Body of pancreas (tissue), 4 donors: ENCODE measurements around the gene FOXI2.

Source experiments
- POLR2A ChIP-seq, 3 donors: fragments of 450-650 bp; IDR thresholded peaks; one replicate each; pipeline ENCODE4 v1.6.1; 2016; ENCODE audit warnings: antibody characterized with exemption in 3 of 3, mild to moderate bottlenecking in 2 of 3
- TF ChIP-seq, protein P1 (sequence below), 7 experiments: fragments of 450-650 bp in 4 of 7; fragments of 200-600 bp in 3 of 7; sonication (generic) in 3 of 7; IDR thresholded peaks; one replicate each; pipeline ENCODE4 v1.5.1; 2016 to 2019; ENCODE audit warnings: antibody characterized with exemption in 7 of 7

- no peak for TF ChIP-seq POLR2A (IDR thresholded peaks at IDR 0.05)
- TF ChIP-seq, protein P1, sequence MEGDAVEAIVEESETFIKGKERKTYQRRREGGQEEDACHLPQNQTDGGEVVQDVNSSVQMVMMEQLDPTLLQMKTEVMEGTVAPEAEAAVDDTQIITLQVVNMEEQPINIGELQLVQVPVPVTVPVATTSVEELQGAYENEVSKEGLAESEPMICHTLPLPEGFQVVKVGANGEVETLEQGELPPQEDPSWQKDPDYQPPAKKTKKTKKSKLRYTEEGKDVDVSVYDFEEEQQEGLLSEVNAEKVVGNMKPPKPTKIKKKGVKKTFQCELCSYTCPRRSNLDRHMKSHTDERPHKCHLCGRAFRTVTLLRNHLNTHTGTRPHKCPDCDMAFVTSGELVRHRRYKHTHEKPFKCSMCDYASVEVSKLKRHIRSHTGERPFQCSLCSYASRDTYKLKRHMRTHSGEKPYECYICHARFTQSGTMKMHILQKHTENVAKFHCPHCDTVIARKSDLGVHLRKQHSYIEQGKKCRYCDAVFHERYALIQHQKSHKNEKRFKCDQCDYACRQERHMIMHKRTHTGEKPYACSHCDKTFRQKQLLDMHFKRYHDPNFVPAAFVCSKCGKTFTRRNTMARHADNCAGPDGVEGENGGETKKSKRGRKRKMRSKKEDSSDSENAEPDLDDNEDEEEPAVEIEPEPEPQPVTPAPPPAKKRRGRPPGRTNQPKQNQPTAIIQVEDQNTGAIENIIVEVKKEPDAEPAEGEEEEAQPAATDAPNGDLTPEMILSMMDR (IDR thresholded peaks at IDR 0.05), result no peak
These were observed 8.0 kb downstream of the FOXI2 start for GRCh38 chr10:127744956-127745355.
